Uterus (tissue), 2 donors: ENCODE results near the gene CNOT4.

ENCODE experiments used
- POLR2A ChIP-seq, 2 donors: fragments of 450-650 bp; IDR thresholded peaks; one replicate each; pipeline ENCODE4 v1.6.1; 2016; ENCODE audit warnings: antibody characterized with exemption in 2 of 2, mild to moderate bottlenecking in 1 of 2, moderate library complexity in 1 of 2
- TF ChIP-seq, protein P1 (sequence below), 4 experiments: fragments of 200-600 bp in 2 of 4; fragments of 450-650 bp in 2 of 4; sonication (generic) in 2 of 4; IDR thresholded peaks; one replicate each; pipeline ENCODE4 v1.5.1; 2016 to 2019; ENCODE audit warnings: antibody characterized with exemption in 4 of 4, mild to moderate bottlenecking in 2 of 4, moderate library complexity in 1 of 4

DNA sequence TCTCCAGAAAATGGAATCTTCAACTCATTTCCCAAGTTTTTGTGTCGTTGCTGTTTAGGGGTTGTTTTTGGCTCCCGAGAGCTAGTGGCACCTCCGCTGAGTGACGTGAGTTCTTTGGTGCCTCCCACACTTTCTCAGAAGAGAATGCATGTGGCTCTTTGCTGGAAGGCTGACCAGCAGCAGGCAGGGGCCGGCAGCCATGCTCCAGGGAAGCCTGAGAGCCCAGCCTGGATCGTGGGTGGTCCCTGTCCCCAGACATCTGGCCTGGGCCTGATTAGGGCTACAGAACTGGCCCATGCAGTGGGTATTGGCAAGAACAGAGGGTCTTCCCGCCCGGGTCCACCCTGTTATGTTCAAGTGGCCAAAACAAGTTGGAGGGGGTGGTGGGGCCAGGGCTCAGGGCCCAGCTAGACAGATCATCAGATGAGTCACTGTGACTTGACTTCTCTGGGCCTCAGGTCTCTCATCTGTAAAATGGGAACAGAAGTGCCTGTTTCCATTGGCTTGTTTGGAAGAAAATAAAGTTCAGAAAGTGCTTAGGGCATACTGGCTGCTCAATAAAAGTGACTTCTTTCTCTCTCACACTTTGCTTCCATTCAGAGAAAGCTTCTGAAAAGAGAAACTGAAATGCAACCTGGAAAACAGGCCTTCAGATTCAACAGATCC lies 193.1 kb downstream of the CNOT4 start:
- TF ChIP-seq POLR2A (IDR thresholded peaks at IDR 0.05), result no peak
- TF ChIP-seq, protein P1, sequence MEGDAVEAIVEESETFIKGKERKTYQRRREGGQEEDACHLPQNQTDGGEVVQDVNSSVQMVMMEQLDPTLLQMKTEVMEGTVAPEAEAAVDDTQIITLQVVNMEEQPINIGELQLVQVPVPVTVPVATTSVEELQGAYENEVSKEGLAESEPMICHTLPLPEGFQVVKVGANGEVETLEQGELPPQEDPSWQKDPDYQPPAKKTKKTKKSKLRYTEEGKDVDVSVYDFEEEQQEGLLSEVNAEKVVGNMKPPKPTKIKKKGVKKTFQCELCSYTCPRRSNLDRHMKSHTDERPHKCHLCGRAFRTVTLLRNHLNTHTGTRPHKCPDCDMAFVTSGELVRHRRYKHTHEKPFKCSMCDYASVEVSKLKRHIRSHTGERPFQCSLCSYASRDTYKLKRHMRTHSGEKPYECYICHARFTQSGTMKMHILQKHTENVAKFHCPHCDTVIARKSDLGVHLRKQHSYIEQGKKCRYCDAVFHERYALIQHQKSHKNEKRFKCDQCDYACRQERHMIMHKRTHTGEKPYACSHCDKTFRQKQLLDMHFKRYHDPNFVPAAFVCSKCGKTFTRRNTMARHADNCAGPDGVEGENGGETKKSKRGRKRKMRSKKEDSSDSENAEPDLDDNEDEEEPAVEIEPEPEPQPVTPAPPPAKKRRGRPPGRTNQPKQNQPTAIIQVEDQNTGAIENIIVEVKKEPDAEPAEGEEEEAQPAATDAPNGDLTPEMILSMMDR (IDR thresholded peaks at IDR 0.05), result no peak
